Measurements from ENCODE around the gene FBXO15. TPM values are rescaled to one million over a fixed set of nuclear protein-coding genes. Genes with fewer than 3 reads are reported as not detected.

FBXO15 gene
- total and polyA plus RNA-seq, 2 of the 13 experiments (the other 11 are each of a cell fraction or from before 2014, with no cell fraction given), result 0.09 to 0.12 TPM

DNA sequence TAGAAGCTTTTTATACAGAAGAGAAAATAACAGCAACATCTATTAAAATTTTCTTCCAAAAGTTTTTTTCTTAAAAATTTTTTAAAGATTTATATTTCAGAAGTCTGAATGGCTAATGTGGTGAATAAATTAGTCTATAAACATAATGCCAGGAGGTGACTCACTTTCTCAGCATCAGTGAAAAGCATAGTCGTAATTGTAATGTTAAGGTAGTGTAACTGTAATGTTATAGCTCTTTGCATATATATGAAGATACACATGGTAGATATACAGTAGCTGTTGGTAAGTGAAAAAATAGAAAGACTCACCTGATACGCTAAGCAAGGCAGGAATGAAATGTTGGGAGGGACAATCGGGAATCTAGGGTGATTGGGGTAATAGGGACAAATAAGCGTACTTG is 6.2 kb upstream of the FBXO15 start:
- Histone ChIP-seq H4K20me1 (ENCODE audit: insufficient read depth, low read length) (no peaks in the 10 kb centered on the region), H3K27ac (ENCODE audit: extremely low read length, insufficient read depth, low read length) (no peak overlapping the region), H3K9me3 (ENCODE audit: low read length) (no peaks in the 10 kb centered on the region), H3K79me2 (ENCODE audit: insufficient read depth, low read length) (peaks cover 47% of the 10 kb centered on the region), H3K4me1 (ENCODE audit: insufficient read depth, low read length) (peaks cover 23% of the 10 kb centered on the region), H3K4me3 (replicated peaks in 1 of 3; ENCODE audit: insufficient read depth in 1 of 3, low read depth in 2 of 3, low read length in 3 of 3) (no peak overlapping the region), H3K4me2 (ENCODE audit: low read depth, low read length) (no peak overlapping the region), H3K9ac (ENCODE audit: insufficient read depth, low read depth, low read length) (no peak overlapping the region), H2AFZ (ENCODE audit: low read length) (no peak overlapping the region), H3K27me3 (ENCODE audit: control insufficient read depth in 1 of 2, insufficient read depth in 2 of 2, low read length in 2 of 2) (no peaks in the 10 kb centered on the region; a peak in 1 of 5 replicates), H3K36me3 (replicated peaks in 1 of 2; ENCODE audit: control insufficient read depth in 1 of 2, insufficient read depth in 2 of 2, low read length in 2 of 2) (peaks cover 14 to 54% of the 10 kb centered on the region in 2 experiments)
- BruUV-seq (replicated peaks), result no TSS peak
- TF ChIP-seq ARNTL (CRISPR knock-in tag; IDR thresholded peaks at IDR 0.05) (no peak), SAP130 (CRISPR knock-in tag; IDR thresholded peaks at IDR 0.05; ENCODE audit: low read depth) (no peak), ZNF790 (CRISPR knock-in tag; IDR thresholded peaks at IDR 0.05; ENCODE audit: borderline replicate concordance) (no peak)
- TF ChIP-seq, protein P1, sequence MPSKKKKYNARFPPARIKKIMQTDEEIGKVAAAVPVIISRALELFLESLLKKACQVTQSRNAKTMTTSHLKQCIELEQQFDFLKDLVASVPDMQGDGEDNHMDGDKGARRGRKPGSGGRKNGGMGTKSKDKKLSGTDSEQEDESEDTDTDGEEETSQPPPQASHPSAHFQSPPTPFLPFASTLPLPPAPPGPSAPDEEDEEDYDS (CRISPR knock-in tag; IDR thresholded peaks at IDR 0.05), result no peak
- POLR2A ChIA-PET, result no interaction called here
- FAIRE-seq (no peak), DNase-seq (ENCODE audit: low spot score) (no peak), ATAC-seq (no peak)
- 98% methylated on average over 4 of the region's 4 CpGs for WGBS (ENCODE audit: low lambda C conversion rate)
- intact Hi-C loops (cut with micrococcal nuclease; ENCODE audit: unreplicated experiment), result no loop called here
- in situ Hi-C loops (cut with HindIII; ENCODE audit: extremely low pct_ligation_motif_present, low pct_unique_long_range_greater_than_20kb), result no loop called here
- CTCF ChIA-PET (ENCODE audit: low intra/inter-chr PET ratio, low total read pairs), result no interaction called here

DNA sequence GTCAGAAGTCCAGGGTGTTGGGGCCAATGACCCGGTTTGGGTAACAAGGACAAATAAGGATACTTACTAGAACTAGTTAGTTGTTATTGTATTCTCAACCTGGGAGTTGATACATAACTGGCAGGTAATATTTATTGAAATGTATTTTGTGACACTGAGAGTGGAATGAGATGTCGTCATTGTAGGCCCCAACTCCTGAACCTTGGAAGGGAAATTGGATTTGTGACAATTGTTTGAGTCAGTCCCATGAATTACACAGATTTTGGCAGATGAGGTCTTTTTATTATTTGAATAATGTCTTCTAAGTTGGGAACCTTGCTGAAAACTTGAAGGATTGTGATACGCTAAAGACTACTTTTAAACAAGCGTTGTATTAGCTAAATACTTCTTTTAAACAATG is 5.7 kb upstream of the FBXO15 start:
- no peaks in the 10 kb centered on the region for H3K9me3 ChIP-seq (ENCODE audit: low read length)
- no peak for FAIRE-seq
- peaks cover 14 to 51% of the 10 kb centered on the region in 2 experiments for H3K36me3 ChIP-seq (replicated peaks in 1 of 2; ENCODE audit: control insufficient read depth in 1 of 2, insufficient read depth in 2 of 2, low read length in 2 of 2)
- H3K4me3 ChIP-seq (replicated peaks in 1 of 3; ENCODE audit: insufficient read depth in 1 of 3, low read depth in 2 of 3, low read length in 3 of 3), result no peak overlapping the region
- ChIA-PET POLR2A (no interaction called here), CTCF (ENCODE audit: low intra/inter-chr PET ratio, low total read pairs) (no interaction called here)
- no peak overlapping the region for H3K27ac ChIP-seq (ENCODE audit: extremely low read length, insufficient read depth, low read length)
- no peak overlapping the region for H3K9ac ChIP-seq (ENCODE audit: insufficient read depth, low read depth, low read length)
- H3K4me2 ChIP-seq (ENCODE audit: low read depth, low read length), result no peak overlapping the region
- peaks cover 51% of the 10 kb centered on the region for H3K79me2 ChIP-seq (ENCODE audit: insufficient read depth, low read length)
- no peak for ATAC-seq
- no TSS peak for BruUV-seq (replicated peaks)
- peaks cover 23% of the 10 kb centered on the region for H3K4me1 ChIP-seq (ENCODE audit: insufficient read depth, low read length)
- H3K27me3 ChIP-seq (ENCODE audit: control insufficient read depth in 1 of 2, insufficient read depth in 2 of 2, low read length in 2 of 2), result no peaks in the 10 kb centered on the region; a peak in 1 of 5 replicates
- H2AFZ ChIP-seq (ENCODE audit: low read length), result no peak overlapping the region
- intact Hi-C loops (cut with micrococcal nuclease; ENCODE audit: unreplicated experiment), result no loop called here
- in situ Hi-C loops (cut with HindIII; ENCODE audit: extremely low pct_ligation_motif_present, low pct_unique_long_range_greater_than_20kb), result no loop called here
- TF ChIP-seq, protein P2, sequence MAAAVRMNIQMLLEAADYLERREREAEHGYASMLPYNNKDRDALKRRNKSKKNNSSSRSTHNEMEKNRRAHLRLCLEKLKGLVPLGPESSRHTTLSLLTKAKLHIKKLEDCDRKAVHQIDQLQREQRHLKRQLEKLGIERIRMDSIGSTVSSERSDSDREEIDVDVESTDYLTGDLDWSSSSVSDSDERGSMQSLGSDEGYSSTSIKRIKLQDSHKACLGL (CRISPR knock-in tag; IDR thresholded peaks at IDR 0.05), result no peak
- TF ChIP-seq ZMYM2 (CRISPR knock-in tag; IDR thresholded peaks at IDR 0.05) (no peak), ZNF775 (CRISPR knock-in tag; IDR thresholded peaks at IDR 0.05; ENCODE audit: borderline replicate concordance) (no peak), EP300 (IDR thresholded peaks at IDR 0.05; ENCODE audit: low read depth in 2 of 2, low read length in 2 of 2) (no peak), EP300 (CRISPR knock-in tag; IDR thresholded peaks at IDR 0.05; ENCODE audit: borderline replicate concordance) (no peak), U2AF2 (IDR thresholded peaks at IDR 0.05; ENCODE audit: low read depth, low read length) (no peak), ATM (IDR thresholded peaks at IDR 0.05; ENCODE audit: borderline replicate concordance) (no peak), FOXK2 (IDR thresholded peaks at IDR 0.05) (no peak), ZFY (CRISPR knock-in tag; IDR thresholded peaks at IDR 0.05) (no peak), ZC3H4 (CRISPR knock-in tag; IDR thresholded peaks at IDR 0.05; ENCODE audit: borderline replicate concordance) (no peak), ZNF12 (CRISPR knock-in tag; IDR thresholded peaks at IDR 0.05) (no peak), SP2 (CRISPR knock-in tag; IDR thresholded peaks at IDR 0.05) (no peak)
- TF ChIP-seq, protein P3, sequence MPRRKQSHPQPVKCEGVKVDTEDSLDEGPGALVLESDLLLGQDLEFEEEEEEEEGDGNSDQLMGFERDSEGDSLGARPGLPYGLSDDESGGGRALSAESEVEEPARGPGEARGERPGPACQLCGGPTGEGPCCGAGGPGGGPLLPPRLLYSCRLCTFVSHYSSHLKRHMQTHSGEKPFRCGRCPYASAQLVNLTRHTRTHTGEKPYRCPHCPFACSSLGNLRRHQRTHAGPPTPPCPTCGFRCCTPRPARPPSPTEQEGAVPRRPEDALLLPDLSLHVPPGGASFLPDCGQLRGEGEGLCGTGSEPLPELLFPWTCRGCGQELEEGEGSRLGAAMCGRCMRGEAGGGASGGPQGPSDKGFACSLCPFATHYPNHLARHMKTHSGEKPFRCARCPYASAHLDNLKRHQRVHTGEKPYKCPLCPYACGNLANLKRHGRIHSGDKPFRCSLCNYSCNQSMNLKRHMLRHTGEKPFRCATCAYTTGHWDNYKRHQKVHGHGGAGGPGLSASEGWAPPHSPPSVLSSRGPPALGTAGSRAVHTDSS (CRISPR knock-in tag; conservative IDR thresholded peaks at IDR 0.05), result no peak
- TF ChIP-seq, protein P4, sequence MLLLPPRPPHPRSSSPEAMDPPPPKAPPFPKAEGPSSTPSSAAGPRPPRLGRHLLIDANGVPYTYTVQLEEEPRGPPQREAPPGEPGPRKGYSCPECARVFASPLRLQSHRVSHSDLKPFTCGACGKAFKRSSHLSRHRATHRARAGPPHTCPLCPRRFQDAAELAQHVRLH (CRISPR knock-in tag; IDR thresholded peaks at IDR 0.05; ENCODE audit: borderline replicate concordance, low read depth), result no peak
- no peak for DNase-seq (ENCODE audit: low spot score)
- WGBS (ENCODE audit: low lambda C conversion rate), result 92% methylated on average over 4 of the region's 4 CpGs
- H4K20me1 ChIP-seq (ENCODE audit: insufficient read depth, low read length), result no peaks in the 10 kb centered on the region
